Islet of Langerhans (tissue), 1 donor: ENCODE results near the gene MEI1.

Source experiments
- FAIRE-seq: peaks from one replicate; lab custom pipeline; 2011; peaks lifted over from hg19 to GRCh38; lab: Jason Lieb, UNC

Gene MEI1

GRCh38 chr22:41841085-41841712 is 141.9 kb downstream of the MEI1 start:
- no peak for FAIRE-seq

GRCh38 chr22:41842996-41843970 is 144.0 kb downstream of the MEI1 start:
- no peak for FAIRE-seq

GRCh38 chr22:41844036-41844435 is 144.7 kb downstream of the MEI1 start:
- no peak for FAIRE-seq

- FAIRE-seq: no peak
These were observed 145.2 kb downstream of the MEI1 start for GRCh38 chr22:41844513-41844912.

- FAIRE-seq: no peak
These were observed 146.3 kb downstream of the MEI1 start for GRCh38 chr22:41845380-41846267.

- FAIRE-seq: no peak
These were observed 147.1 kb downstream of the MEI1 start for GRCh38 chr22:41846268-41846987.

GRCh38 chr22:41847300-41847699 is 148.0 kb downstream of the MEI1 start:
- FAIRE-seq: no peak

- FAIRE-seq: no peak
These were observed 149.2 kb downstream of the MEI1 start for GRCh38 chr22:41848468-41848867.
